ENCODE results near the gene CTRB1. TPM values are rescaled to one million over a fixed set of nuclear protein-coding genes. Genes with fewer than 3 reads are reported as not detected.

The CTRB1 gene
- total and polyA plus RNA-seq, 2 donors (not counting 3 experiments of a cell fraction or from before 2014, with no cell fraction given), result not detected

DNA sequence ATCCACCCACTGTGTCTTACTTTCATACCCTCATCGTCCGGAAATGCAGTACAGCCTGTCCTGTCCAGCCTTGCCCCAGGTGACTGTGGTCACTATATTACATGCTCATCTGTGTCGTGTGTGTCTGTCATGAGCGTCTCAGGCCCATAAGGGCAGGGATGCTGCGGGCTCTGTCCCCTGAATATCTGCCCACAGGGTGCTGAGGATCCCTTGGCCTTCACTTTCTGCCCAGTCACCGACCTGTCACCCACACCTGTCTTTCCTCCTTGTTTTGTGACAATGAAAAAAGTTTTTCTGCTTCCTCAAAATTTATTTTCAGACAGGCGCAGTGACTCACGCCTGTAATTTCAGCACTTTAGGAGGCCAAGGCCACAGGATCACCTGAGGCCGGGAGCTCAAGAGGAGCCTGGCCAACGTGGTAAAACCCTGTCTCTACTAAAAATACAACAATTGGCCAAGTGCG lies 1.4 kb upstream of the CTRB1 start:
- Histone ChIP-seq H3K27ac (ENCODE audit: insufficient read depth, low read depth, low read length) (no peak overlapping the region), H3K79me2 (ENCODE audit: control insufficient read depth, insufficient read depth, low read length) (no peaks in the 10 kb centered on the region), H3K36me3 (ENCODE audit: control insufficient read depth in 2 of 2, extremely low read depth in 1 of 2, insufficient read depth in 2 of 2, low read length in 2 of 2) (no peaks in the 10 kb centered on the region), H3K27me3 (ENCODE audit: control insufficient read depth in 2 of 2, insufficient read depth in 2 of 2, low read length in 2 of 2) (no peaks in the 10 kb centered on the region), H2AFZ (ENCODE audit: low read depth, low read length) (no peak overlapping the region), H4K20me1 (replicated peaks; ENCODE audit: control insufficient read depth, extremely low read depth, insufficient read depth, low read length) (no peaks in the 10 kb centered on the region), H3K9me3 (replicated peaks; ENCODE audit: control insufficient read depth, insufficient read depth, low read length) (no peaks in the 10 kb centered on the region), H3K4me1 (ENCODE audit: control insufficient read depth, extremely low read depth, insufficient read depth, low read length) (no peaks in the 10 kb centered on the region), H3K9me1 (replicated peaks; ENCODE audit: control insufficient read depth, extremely low read depth, insufficient read depth, low read length) (no peaks in the 10 kb centered on the region), H3K4me3 (replicated peaks in 1 of 3; ENCODE audit: insufficient read depth in 1 of 3, low read depth in 1 of 3, low read length in 3 of 3) (no peak overlapping the region), H3K4me2 (ENCODE audit: insufficient read depth, low read length) (no peak overlapping the region), H3K9ac (replicated peaks; ENCODE audit: extremely low read depth, insufficient read depth, low read length) (no peak overlapping the region)
- TF ChIP-seq JUN (IDR thresholded peaks at IDR 0.05; ENCODE audit: borderline replicate concordance, insufficient read depth, insufficient read length, low read depth), result no peak
- no peak for TF ChIP-seq FOS (IDR thresholded peaks at IDR 0.05; ENCODE audit: borderline replicate concordance, insufficient read depth, low read length)
- TF ChIP-seq POLR2AphosphoS5 (IDR thresholded peaks at IDR 0.05; ENCODE audit: insufficient read depth, low read depth, low read length), result no peak
- TF ChIP-seq MYC (IDR thresholded peaks at IDR 0.05; ENCODE audit: low read depth, low read length), result no peak
- no peak for TF ChIP-seq GATA2 (IDR thresholded peaks at IDR 0.05; ENCODE audit: insufficient read depth, insufficient read length, low read depth, low read length)
- TF ChIP-seq EZH2 (IDR thresholded peaks at IDR 0.05; ENCODE audit: borderline replicate concordance, low read depth, low read length, severe bottlenecking), result no peak
- FAIRE-seq, result no peak
- dilution Hi-C loops (cut with MboI; ENCODE audit: extremely low pct_ligation_motif_present, low sequenced_read_pairs) (no loop called here), intact Hi-C loops (cut with micrococcal nuclease) (no loop called here)
- BruUV-seq (replicated peaks), result no TSS peak
- DNase-seq (ENCODE audit: low read depth, low spot score), result no peak
- CTCF ChIA-PET, result interaction anchor here (1.2 to 1.3 kb wide), 2 partner anchors 18 to 181 kb away, joined by 3 to 4 read pairs; no protein-coding TSS in a partner anchor
- POLR2A ChIA-PET, result interaction anchor here (0.6 kb wide), 1 partner anchor 9 kb away, joined by 5 read pairs; no protein-coding TSS in a partner anchor

DNA sequence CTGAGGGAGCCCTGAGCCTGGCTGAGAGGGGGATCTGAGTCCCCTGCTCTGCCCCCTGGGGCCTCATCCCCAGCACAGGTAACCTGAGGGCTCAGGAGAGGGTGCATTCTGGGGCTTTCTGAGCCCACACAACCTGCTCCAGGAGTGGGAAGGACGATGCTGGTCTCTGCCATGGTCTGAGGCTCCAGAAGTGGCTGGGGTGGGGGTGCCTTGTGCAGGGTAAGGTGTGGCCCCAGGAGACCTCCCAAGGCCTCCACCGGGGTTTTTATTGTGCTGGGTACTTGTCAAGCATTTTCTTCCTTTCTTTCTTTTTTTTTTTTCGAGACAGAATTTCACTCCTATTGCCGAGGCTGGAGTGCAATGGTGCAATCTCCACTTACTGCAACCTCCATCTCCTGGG lies 300 bp downstream of the CTRB1 start:
- intact Hi-C loops (cut with micrococcal nuclease) (no loop called here), dilution Hi-C loops (cut with MboI; ENCODE audit: extremely low pct_ligation_motif_present, low sequenced_read_pairs) (no loop called here)
- H3K9me1 ChIP-seq (replicated peaks; ENCODE audit: control insufficient read depth, extremely low read depth, insufficient read depth, low read length), result no peaks in the 10 kb centered on the region
- FAIRE-seq (no peak), DNase-seq (ENCODE audit: low read depth, low spot score) (no peak)
- H3K9me3 ChIP-seq (replicated peaks; ENCODE audit: control insufficient read depth, insufficient read depth, low read length), result no peaks in the 10 kb centered on the region
- ChIA-PET POLR2A (no interaction called here), CTCF (interaction anchor here (3.8 kb wide), 1 partner anchor 20 kb away, joined by 14 read pairs; no protein-coding TSS in a partner anchor)
- H2AFZ ChIP-seq (ENCODE audit: low read depth, low read length), result no peak overlapping the region
- H3K27me3 ChIP-seq (ENCODE audit: control insufficient read depth in 2 of 2, insufficient read depth in 2 of 2, low read length in 2 of 2), result no peaks in the 10 kb centered on the region
- TF ChIP-seq, protein P1, sequence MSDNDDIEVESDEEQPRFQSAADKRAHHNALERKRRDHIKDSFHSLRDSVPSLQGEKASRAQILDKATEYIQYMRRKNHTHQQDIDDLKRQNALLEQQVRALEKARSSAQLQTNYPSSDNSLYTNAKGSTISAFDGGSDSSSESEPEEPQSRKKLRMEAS (IDR thresholded peaks at IDR 0.05; ENCODE audit: insufficient read depth, insufficient read length), result no peak
- H3K36me3 ChIP-seq (ENCODE audit: control insufficient read depth in 2 of 2, extremely low read depth in 1 of 2, insufficient read depth in 2 of 2, low read length in 2 of 2), result no peaks in the 10 kb centered on the region
- H4K20me1 ChIP-seq (replicated peaks; ENCODE audit: control insufficient read depth, extremely low read depth, insufficient read depth, low read length), result no peaks in the 10 kb centered on the region
- no peak overlapping the region for H3K27ac ChIP-seq (ENCODE audit: insufficient read depth, low read depth, low read length)
- no peak overlapping the region for H3K4me2 ChIP-seq (ENCODE audit: insufficient read depth, low read length)
- H3K4me1 ChIP-seq (ENCODE audit: control insufficient read depth, extremely low read depth, insufficient read depth, low read length), result no peaks in the 10 kb centered on the region
- no peak overlapping the region for H3K4me3 ChIP-seq (replicated peaks in 1 of 3; ENCODE audit: insufficient read depth in 1 of 3, low read depth in 1 of 3, low read length in 3 of 3)
- no peaks in the 10 kb centered on the region for H3K79me2 ChIP-seq (ENCODE audit: control insufficient read depth, insufficient read depth, low read length)
- H3K9ac ChIP-seq (replicated peaks; ENCODE audit: extremely low read depth, insufficient read depth, low read length), result no peak overlapping the region
- no TSS peak for BruUV-seq (replicated peaks)

All from endothelial cell of umbilical vein (primary cell).